Fibroblast of lung (primary cell): ENCODE measurements around the gene MPZL3.

Source experiments
- EZH2 ChIP-seq: IDR thresholded peaks from 2 replicates; pipeline ENCODE4 v1.5.1; 2012; ENCODE audit warnings: low read length, control low read depth, mild to moderate bottlenecking; ENCODE audit errors: missing control alignments
- TF ChIP-seq, protein P1 (sequence below), 2 donors: IDR thresholded peaks in 1 of 2; conservative IDR thresholded peaks in 1 of 2; 1 replicate in 1 of 2; 2 replicates in 1 of 2; pipeline ENCODE4 v1.5.1; 2011 to 2012; ENCODE audit warnings: low read length in 2 of 2, control low read depth in 1 of 2, inconsistent platforms in 1 of 2, low read depth in 1 of 2, mild to moderate bottlenecking in 1 of 2

DNA sequence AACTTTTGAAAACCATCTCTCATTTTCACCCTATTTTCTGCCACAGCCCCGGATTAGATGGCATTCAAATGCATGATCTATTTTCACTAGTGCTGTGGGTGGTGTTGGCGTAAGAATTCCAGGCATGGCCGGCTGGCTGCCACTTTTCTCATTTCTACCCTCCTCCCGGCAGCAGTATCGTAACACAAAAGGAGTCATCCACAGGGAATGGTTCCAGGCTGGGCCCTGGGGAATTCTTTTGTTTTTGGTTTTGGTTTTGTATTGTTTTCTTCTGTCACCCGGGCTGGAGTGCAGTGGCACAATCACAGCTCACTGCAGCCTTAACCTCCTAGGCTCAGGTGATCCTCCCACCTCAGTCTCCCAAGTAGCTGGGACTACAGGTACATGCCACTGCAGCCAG lies 41.2 kb downstream of the MPZL3 start:
- TF ChIP-seq, protein P1, sequence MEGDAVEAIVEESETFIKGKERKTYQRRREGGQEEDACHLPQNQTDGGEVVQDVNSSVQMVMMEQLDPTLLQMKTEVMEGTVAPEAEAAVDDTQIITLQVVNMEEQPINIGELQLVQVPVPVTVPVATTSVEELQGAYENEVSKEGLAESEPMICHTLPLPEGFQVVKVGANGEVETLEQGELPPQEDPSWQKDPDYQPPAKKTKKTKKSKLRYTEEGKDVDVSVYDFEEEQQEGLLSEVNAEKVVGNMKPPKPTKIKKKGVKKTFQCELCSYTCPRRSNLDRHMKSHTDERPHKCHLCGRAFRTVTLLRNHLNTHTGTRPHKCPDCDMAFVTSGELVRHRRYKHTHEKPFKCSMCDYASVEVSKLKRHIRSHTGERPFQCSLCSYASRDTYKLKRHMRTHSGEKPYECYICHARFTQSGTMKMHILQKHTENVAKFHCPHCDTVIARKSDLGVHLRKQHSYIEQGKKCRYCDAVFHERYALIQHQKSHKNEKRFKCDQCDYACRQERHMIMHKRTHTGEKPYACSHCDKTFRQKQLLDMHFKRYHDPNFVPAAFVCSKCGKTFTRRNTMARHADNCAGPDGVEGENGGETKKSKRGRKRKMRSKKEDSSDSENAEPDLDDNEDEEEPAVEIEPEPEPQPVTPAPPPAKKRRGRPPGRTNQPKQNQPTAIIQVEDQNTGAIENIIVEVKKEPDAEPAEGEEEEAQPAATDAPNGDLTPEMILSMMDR (conservative IDR thresholded peaks at IDR 0.05 in 1 of 2, IDR thresholded peaks at IDR 0.05 in 1 of 2; ENCODE audit: low read depth in 1 of 2, low read length in 2 of 2), result no peak
- no peak for TF ChIP-seq EZH2
